ENCODE data around the gene IL13RA2. TPM values are rescaled to one million over a fixed set of nuclear protein-coding genes. Genes with fewer than 3 reads are reported as not detected.

Gene IL13RA2
- total RNA-seq, 1 donor from 2014 or later = not detected

DNA sequence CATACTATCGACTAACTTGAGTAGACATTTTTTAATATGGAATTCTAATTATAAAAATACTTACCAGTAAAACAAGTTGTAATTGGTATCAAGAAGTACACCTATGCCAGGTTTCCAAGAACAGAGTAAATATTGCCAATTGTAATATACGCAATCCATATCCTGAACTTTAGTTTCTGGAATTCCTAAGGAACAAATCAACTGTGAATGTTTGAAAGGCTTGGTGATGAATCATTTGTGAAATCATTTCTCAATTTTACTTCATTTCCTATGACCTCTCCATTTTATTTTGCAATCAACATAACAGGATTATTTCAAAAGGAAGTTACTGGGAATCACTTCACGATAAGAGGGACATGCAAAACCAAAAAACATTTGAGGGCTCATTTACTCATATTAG is 3.7 kb downstream of the IL13RA2 start:
- H3K36me3 Mint-ChIP-seq (ENCODE audit: unreplicated experiment) = no peaks in the 10 kb centered on the region
- H3K27me3 Mint-ChIP-seq (ENCODE audit: unreplicated experiment) = peaks cover 12% of the 10 kb centered on the region
- no peak overlapping the region for H3K4me3 Mint-ChIP-seq (ENCODE audit: unreplicated experiment)
- H3K27ac Mint-ChIP-seq (ENCODE audit: unreplicated experiment) = no peak overlapping the region
- no peak for DNase-seq (ENCODE audit: extremely low spot score, unreplicated experiment)
- H3K9me3 Mint-ChIP-seq (ENCODE audit: unreplicated experiment) = no peaks in the 10 kb centered on the region
- H3K4me1 Mint-ChIP-seq (ENCODE audit: unreplicated experiment) = no peaks in the 10 kb centered on the region
- TF ChIP-seq, protein P1, sequence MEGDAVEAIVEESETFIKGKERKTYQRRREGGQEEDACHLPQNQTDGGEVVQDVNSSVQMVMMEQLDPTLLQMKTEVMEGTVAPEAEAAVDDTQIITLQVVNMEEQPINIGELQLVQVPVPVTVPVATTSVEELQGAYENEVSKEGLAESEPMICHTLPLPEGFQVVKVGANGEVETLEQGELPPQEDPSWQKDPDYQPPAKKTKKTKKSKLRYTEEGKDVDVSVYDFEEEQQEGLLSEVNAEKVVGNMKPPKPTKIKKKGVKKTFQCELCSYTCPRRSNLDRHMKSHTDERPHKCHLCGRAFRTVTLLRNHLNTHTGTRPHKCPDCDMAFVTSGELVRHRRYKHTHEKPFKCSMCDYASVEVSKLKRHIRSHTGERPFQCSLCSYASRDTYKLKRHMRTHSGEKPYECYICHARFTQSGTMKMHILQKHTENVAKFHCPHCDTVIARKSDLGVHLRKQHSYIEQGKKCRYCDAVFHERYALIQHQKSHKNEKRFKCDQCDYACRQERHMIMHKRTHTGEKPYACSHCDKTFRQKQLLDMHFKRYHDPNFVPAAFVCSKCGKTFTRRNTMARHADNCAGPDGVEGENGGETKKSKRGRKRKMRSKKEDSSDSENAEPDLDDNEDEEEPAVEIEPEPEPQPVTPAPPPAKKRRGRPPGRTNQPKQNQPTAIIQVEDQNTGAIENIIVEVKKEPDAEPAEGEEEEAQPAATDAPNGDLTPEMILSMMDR (IDR thresholded peaks at IDR 0.05) = no peak

DNA sequence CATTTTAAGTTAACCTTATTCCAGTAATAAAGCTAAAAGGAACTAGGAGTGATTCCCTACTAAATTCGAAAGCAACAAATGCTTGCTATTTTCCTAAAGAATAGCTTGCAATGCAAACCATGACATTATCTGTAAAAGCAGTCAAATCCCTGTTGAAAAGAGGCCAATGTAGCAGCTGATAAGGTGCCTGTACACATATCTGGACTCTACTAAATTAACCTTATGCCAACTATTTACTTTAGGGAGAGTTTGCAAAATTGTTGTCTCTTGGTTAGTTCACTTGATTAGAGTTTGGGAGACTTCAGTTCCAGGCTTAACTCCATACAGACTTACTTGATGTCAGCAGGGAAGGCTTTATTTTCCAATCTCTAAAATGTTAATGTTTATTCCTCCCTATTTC is 6.0 kb downstream of the IL13RA2 start:
- TF ChIP-seq, protein P1 (IDR thresholded peaks at IDR 0.05) = no peak
- Mint-ChIP-seq H3K36me3 (ENCODE audit: unreplicated experiment) (no peaks in the 10 kb centered on the region), H3K4me3 (ENCODE audit: unreplicated experiment) (no peak overlapping the region), H3K4me1 (ENCODE audit: unreplicated experiment) (no peaks in the 10 kb centered on the region), H3K27ac (ENCODE audit: unreplicated experiment) (no peak overlapping the region), H3K9me3 (ENCODE audit: unreplicated experiment) (no peaks in the 10 kb centered on the region), H3K27me3 (ENCODE audit: unreplicated experiment) (peaks cover 12% of the 10 kb centered on the region)
- DNase-seq (ENCODE audit: extremely low spot score, unreplicated experiment) = no peak

DNA sequence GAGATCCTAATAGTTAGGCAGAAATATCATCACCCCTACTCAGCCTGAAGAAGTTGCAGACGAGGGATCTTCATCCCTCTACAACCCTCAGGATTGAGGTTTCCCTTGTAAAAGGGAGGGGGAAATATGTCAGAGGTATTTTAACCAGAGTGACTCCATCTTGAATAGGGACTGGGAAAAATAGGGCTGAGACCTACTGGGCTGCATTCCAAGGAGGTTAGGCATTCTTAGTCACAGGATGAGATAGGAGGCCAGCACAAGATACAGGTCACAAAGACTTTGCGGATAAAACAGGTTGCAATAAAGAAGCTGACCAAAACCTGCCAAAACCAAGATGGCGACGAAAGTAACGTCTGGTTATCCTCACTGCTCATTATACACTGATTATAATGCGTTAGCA is 17.5 kb downstream of the IL13RA2 start:
- Mint-ChIP-seq H3K4me3 (ENCODE audit: unreplicated experiment) (no peak overlapping the region), H3K36me3 (ENCODE audit: unreplicated experiment) (no peaks in the 10 kb centered on the region), H3K27me3 (ENCODE audit: unreplicated experiment) (peaks cover 4% of the 10 kb centered on the region), H3K4me1 (ENCODE audit: unreplicated experiment) (no peaks in the 10 kb centered on the region), H3K27ac (ENCODE audit: unreplicated experiment) (no peak overlapping the region), H3K9me3 (ENCODE audit: unreplicated experiment) (no peaks in the 10 kb centered on the region)
- TF ChIP-seq, protein P1 (IDR thresholded peaks at IDR 0.05) = no peak
- no peak for DNase-seq (ENCODE audit: extremely low spot score, unreplicated experiment)

DNA sequence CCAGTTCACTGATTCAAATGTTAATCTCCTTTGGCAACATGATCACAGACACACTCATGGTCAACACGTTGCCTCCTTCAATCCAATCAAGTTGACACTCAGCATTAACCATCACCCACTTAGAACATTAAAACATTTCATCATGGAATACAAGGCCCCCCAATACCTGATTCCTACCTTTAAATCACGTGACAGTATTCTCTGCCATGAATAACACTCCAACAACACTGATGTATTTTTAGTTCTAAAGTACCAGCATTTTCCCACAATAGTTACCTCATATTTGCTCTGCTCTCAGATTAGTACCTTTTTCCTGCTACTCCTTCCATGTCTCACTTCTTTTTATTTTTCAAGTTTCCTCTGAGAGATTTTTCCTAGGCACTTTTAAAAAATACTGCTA is 19.6 kb downstream of the IL13RA2 start:
- TF ChIP-seq, protein P1 (IDR thresholded peaks at IDR 0.05) = no peak

DNA sequence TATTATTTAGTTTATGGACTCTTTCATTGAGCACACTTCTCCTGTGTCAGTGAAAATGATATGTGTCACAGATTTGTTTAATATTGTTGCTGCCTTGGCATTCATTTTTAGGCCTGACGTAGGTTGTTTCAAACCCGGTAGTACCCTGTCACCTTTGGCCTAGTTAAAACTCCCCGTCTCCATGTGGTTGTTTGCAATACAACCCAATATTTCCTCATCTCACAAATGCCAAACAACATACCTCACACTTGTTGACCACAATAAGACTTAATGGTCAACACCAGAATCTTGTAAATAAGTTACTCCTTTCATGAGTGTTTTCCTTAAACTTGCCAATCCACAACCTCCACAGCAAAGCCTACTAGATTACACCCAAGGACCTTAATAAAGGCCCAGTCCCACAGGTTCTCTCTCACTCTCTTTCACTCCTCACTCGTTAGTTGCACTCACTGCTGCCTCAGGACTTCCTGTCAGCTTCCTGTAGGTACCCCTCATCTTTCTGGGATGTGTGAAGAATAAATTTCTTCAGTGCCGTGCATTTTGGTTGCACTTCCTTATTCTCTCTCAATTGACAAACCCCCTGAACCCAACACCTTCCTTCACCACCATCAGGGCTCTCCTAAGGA is 31.3 kb downstream of the IL13RA2 start:
- H3K36me3 Mint-ChIP-seq (ENCODE audit: unreplicated experiment) = no peaks in the 10 kb centered on the region
- TF ChIP-seq, protein P1 (IDR thresholded peaks at IDR 0.05) = no peak
- H3K4me3 Mint-ChIP-seq (ENCODE audit: unreplicated experiment) = no peak overlapping the region
- no peaks in the 10 kb centered on the region for H3K9me3 Mint-ChIP-seq (ENCODE audit: unreplicated experiment)
- H3K27me3 Mint-ChIP-seq (ENCODE audit: unreplicated experiment) = no peaks in the 10 kb centered on the region
- H3K27ac Mint-ChIP-seq (ENCODE audit: unreplicated experiment) = no peak overlapping the region
- no peaks in the 10 kb centered on the region for H3K4me1 Mint-ChIP-seq (ENCODE audit: unreplicated experiment)
- DNase-seq (ENCODE audit: extremely low spot score, unreplicated experiment) = no peak

More for the DNA sequence above, 19.6 kb downstream of the IL13RA2 start:
- no peak overlapping the region for H3K27ac Mint-ChIP-seq (ENCODE audit: unreplicated experiment)
- H3K4me3 Mint-ChIP-seq (ENCODE audit: unreplicated experiment) = no peak overlapping the region
- H3K27me3 Mint-ChIP-seq (ENCODE audit: unreplicated experiment) = peaks cover 3% of the 10 kb centered on the region
- no peaks in the 10 kb centered on the region for H3K4me1 Mint-ChIP-seq (ENCODE audit: unreplicated experiment)
- no peak for DNase-seq (ENCODE audit: extremely low spot score, unreplicated experiment)
- H3K9me3 Mint-ChIP-seq (ENCODE audit: unreplicated experiment) = no peaks in the 10 kb centered on the region
- H3K36me3 Mint-ChIP-seq (ENCODE audit: unreplicated experiment) = no peaks in the 10 kb centered on the region

Measured in osteocyte (in vitro differentiated cells).